IPS-NIHi7 (cell line): Measurements from ENCODE around the gene ZNF200.

Experiments
- DNase-seq: peaks from one replicate; pipeline ENCODE4 v3.0.0; 2012; ENCODE audit warnings: mixed read lengths; ENCODE audit errors: extremely low spot score

The ZNF200 gene

GRCh38 chr16:3175157-3176093, 59.5 kb downstream of the ZNF200 start:
- no peak for DNase-seq

- no peak for DNase-seq
Observed at GRCh38 chr16:3174618-3175148, 60.3 kb downstream of the ZNF200 start.

GRCh38 chr16:3173892-3174617, 60.9 kb downstream of the ZNF200 start:
- DNase-seq: no peak
